ENCODE data around the gene SCN1A. TPM values are rescaled to one million over a fixed set of nuclear protein-coding genes. Genes with fewer than 3 reads are reported as not detected.

SCN1A gene
- total RNA-seq, 1 donor from 2014 or later, result not detected

DNA sequence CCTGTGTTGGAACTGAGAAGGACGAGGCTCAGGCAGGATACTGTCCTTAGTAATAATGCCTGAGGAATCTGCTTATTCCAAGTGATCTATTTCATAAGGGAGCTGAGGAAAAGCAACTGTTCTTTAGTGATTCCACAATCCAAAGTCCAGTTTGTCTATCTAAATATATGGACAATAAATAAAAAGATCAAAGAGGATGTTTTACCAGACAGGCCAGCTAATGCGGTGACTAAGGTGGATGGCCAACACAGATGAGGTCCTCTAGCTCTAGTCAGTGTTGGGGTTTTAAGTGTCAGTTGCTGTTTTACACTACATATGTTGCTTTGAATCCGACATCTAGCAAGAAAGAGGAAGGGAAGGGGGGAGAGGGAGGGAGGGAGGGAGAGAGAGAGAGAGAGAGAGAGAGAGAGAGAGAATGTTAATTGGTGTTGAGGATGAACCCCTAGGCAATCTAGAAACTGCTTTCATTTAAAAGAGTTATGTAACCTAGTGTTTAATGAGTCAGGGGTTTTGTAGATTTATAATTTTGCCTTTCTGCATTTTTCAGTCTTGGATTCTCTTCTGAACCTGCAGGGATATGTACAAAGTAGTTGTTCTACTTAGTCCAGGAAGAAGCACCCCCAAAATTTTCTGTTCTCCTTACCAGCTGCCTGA, 27.0 kb upstream of the SCN1A start:
- TF ChIP-seq, protein P1, sequence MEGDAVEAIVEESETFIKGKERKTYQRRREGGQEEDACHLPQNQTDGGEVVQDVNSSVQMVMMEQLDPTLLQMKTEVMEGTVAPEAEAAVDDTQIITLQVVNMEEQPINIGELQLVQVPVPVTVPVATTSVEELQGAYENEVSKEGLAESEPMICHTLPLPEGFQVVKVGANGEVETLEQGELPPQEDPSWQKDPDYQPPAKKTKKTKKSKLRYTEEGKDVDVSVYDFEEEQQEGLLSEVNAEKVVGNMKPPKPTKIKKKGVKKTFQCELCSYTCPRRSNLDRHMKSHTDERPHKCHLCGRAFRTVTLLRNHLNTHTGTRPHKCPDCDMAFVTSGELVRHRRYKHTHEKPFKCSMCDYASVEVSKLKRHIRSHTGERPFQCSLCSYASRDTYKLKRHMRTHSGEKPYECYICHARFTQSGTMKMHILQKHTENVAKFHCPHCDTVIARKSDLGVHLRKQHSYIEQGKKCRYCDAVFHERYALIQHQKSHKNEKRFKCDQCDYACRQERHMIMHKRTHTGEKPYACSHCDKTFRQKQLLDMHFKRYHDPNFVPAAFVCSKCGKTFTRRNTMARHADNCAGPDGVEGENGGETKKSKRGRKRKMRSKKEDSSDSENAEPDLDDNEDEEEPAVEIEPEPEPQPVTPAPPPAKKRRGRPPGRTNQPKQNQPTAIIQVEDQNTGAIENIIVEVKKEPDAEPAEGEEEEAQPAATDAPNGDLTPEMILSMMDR (IDR thresholded peaks at IDR 0.05), result no peak
- H3K27ac Mint-ChIP-seq (ENCODE audit: unreplicated experiment), result no peak overlapping the region

DNA sequence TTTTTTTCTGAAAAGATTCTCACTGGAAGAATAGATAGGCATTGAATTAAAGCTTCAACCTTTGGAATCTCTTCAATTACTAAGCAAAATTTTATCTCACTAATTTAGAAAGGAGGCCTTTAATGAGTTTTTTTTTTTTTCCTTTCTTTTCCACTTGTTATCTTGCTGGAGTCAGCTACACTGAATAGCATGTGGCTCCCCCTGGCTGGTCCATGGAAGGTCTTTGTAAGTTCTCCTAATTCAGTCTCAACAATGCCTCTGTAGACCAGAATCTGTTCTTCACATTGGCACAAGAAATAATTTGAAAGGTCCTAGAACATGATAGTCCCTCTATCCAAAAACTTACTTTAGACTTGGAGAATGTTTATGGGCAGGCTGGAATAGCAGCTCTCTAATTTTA, 24.2 kb upstream of the SCN1A start:
- DNase-seq (ENCODE audit: extremely low spot score, unreplicated experiment), result no peak
- Mint-ChIP-seq H3K4me1 (ENCODE audit: unreplicated experiment) (no peaks in the 10 kb centered on the region), H3K36me3 (ENCODE audit: unreplicated experiment) (no peaks in the 10 kb centered on the region), H3K27me3 (ENCODE audit: unreplicated experiment) (peaks cover 13% of the 10 kb centered on the region), H3K4me3 (ENCODE audit: unreplicated experiment) (no peak overlapping the region), H3K9me3 (ENCODE audit: unreplicated experiment) (no peaks in the 10 kb centered on the region), H3K27ac (ENCODE audit: unreplicated experiment) (no peak overlapping the region)
- TF ChIP-seq, protein P1 (IDR thresholded peaks at IDR 0.05), result no peak

More for the DNA sequence above, 27.0 kb upstream of the SCN1A start:
- H3K36me3 Mint-ChIP-seq (ENCODE audit: unreplicated experiment), result no peaks in the 10 kb centered on the region
- no peak for DNase-seq (ENCODE audit: extremely low spot score, unreplicated experiment)
- no peaks in the 10 kb centered on the region for H3K4me1 Mint-ChIP-seq (ENCODE audit: unreplicated experiment)
- peaks cover 4% of the 10 kb centered on the region for H3K27me3 Mint-ChIP-seq (ENCODE audit: unreplicated experiment)
- no peak overlapping the region for H3K4me3 Mint-ChIP-seq (ENCODE audit: unreplicated experiment)
- no peaks in the 10 kb centered on the region for H3K9me3 Mint-ChIP-seq (ENCODE audit: unreplicated experiment)

DNA sequence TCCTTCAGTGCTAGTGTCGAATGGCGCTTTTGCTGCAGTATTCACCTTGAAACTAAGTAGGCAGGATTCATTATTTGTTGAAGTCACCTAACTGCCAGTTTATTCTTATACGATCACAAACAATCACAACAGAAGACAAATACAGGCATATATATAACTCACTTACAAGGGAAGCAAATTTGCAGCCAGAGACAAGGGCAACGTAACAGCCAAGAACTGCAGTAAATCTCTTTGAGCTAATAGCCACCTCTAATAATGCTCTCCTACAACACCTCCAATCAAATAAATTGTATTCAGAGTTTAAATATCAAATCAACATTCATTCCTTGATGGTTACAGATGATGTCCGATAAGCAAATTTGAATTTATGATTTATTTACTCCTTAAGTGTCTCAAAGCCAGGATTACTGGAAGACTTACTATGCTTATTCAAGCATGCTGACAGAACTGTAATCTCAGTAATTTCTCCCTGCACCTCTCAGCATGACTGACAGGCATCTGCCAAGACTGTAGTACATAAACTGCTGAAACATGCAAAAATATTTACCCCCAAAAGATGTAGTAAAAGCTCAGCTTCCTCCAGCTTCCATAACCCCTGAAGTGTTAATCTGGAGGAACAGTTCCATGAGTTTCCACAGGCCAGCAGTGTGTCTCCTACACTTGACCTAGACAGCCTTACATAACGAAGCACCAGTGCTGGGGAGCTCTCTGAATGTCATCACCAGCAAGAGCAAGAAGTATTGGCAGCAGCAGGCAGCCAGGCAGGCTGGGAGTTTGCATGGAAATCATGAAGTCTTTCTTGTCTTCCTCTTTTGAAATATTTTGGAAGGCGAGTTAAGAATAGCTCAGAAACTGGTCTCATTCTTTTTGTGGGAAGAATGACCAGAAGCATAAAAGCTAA, 20.9 kb upstream of the SCN1A start:
- H3K27me3 Mint-ChIP-seq (ENCODE audit: unreplicated experiment), result peaks cover 13% of the 10 kb centered on the region
- no peak for DNase-seq (ENCODE audit: extremely low spot score, unreplicated experiment)
- H3K4me1 Mint-ChIP-seq (ENCODE audit: unreplicated experiment), result no peaks in the 10 kb centered on the region
- H3K4me3 Mint-ChIP-seq (ENCODE audit: unreplicated experiment), result no peak overlapping the region
- no peaks in the 10 kb centered on the region for H3K9me3 Mint-ChIP-seq (ENCODE audit: unreplicated experiment)
- no peaks in the 10 kb centered on the region for H3K36me3 Mint-ChIP-seq (ENCODE audit: unreplicated experiment)
- TF ChIP-seq, protein P1 (IDR thresholded peaks at IDR 0.05), result no peak
- H3K27ac Mint-ChIP-seq (ENCODE audit: unreplicated experiment), result no peak overlapping the region

DNA sequence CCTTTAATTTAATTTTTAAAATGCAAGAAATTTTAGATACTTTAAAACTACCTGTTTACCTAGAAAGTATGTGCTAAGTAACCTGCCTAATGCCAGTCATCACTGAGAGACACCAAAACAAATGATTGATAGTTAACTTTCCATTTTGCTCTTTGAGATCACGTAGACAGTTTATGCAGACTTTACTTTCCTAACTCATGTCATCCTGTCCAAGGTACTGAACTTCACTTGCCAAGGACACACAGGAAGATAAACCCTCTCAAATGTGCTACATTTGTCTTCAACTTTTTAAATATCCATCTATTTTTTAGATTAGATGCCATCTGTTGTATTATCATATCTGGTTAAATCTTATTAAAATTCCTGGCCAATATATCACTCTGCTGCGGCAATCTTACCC, 20.1 kb upstream of the SCN1A start:
- Mint-ChIP-seq H3K4me1 (ENCODE audit: unreplicated experiment) (no peaks in the 10 kb centered on the region), H3K36me3 (ENCODE audit: unreplicated experiment) (no peaks in the 10 kb centered on the region), H3K27ac (ENCODE audit: unreplicated experiment) (no peak overlapping the region), H3K4me3 (ENCODE audit: unreplicated experiment) (no peak overlapping the region), H3K27me3 (ENCODE audit: unreplicated experiment) (peaks cover 8% of the 10 kb centered on the region), H3K9me3 (ENCODE audit: unreplicated experiment) (no peaks in the 10 kb centered on the region)
- no peak for DNase-seq (ENCODE audit: extremely low spot score, unreplicated experiment)
- TF ChIP-seq, protein P1 (IDR thresholded peaks at IDR 0.05), result no peak

DNA sequence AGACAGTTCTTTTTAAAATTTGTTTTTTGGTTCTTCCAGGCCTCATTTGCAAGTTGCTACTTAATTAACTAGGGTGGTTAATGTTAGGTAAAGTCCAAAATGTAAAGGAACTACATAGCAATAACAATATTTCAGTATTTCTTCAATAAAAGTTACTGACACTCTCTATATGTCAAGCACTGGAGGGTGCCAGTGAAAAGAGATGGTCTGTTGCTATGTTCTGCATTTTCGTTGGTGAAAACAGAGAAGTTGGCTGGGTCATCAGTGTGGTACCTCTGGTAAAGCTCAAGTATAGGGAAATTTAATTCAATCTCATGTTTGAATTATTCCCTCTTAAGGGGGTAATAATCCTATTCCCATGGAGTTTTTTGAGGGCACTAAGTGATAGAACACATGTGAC, 16.3 kb upstream of the SCN1A start:
- H3K27me3 Mint-ChIP-seq (ENCODE audit: unreplicated experiment), result peaks cover 5% of the 10 kb centered on the region
- no peaks in the 10 kb centered on the region for H3K4me1 Mint-ChIP-seq (ENCODE audit: unreplicated experiment)
- H3K9me3 Mint-ChIP-seq (ENCODE audit: unreplicated experiment), result peaks cover 4% of the 10 kb centered on the region
- TF ChIP-seq, protein P1 (IDR thresholded peaks at IDR 0.05), result no peak
- H3K36me3 Mint-ChIP-seq (ENCODE audit: unreplicated experiment), result no peaks in the 10 kb centered on the region
- no peak for DNase-seq (ENCODE audit: extremely low spot score, unreplicated experiment)
- no peak overlapping the region for H3K4me3 Mint-ChIP-seq (ENCODE audit: unreplicated experiment)
- H3K27ac Mint-ChIP-seq (ENCODE audit: unreplicated experiment), result no peak overlapping the region
